ENCODE results near the gene STAG1. TPM values are rescaled to one million over a fixed set of nuclear protein-coding genes. Genes with fewer than 3 reads are reported as not detected.
"Not testable (repeated sequence)": the region's sequence is repeated elsewhere in the genome, so short reads cannot be mapped to it uniquely, and the experiment has no call there.

STAG1 gene
- polyA plus RNA-seq, 1 experiment, result 13.8 TPM

DNA sequence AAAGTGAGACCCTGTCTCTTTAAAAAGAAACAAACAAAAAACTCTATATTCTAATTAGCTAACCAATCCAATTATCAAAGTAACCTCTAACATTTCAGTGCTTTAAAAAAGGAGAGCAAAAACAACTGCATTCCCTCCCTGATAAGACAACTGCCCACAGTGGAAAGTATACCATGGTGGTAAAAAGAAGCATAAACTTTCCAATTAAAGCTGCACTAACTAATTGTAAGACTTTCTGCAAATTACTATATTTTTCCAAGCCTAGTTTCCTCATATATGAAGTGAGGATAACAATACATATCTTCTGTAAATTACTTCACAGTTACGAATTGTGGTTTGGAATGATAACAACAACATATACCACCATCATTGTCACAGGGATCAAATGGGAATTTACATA lies 35.5 kb downstream of the STAG1 start:
- no peaks in the 10 kb centered on the region for H3K27me3 ChIP-seq (ENCODE audit: control insufficient read depth, insufficient read depth, low read length)
- no peak overlapping the region for H3K4me3 ChIP-seq (ENCODE audit: low read depth, low read length)
- no peak for DNase-seq (ENCODE audit: low read depth)
- TF ChIP-seq, protein P1, sequence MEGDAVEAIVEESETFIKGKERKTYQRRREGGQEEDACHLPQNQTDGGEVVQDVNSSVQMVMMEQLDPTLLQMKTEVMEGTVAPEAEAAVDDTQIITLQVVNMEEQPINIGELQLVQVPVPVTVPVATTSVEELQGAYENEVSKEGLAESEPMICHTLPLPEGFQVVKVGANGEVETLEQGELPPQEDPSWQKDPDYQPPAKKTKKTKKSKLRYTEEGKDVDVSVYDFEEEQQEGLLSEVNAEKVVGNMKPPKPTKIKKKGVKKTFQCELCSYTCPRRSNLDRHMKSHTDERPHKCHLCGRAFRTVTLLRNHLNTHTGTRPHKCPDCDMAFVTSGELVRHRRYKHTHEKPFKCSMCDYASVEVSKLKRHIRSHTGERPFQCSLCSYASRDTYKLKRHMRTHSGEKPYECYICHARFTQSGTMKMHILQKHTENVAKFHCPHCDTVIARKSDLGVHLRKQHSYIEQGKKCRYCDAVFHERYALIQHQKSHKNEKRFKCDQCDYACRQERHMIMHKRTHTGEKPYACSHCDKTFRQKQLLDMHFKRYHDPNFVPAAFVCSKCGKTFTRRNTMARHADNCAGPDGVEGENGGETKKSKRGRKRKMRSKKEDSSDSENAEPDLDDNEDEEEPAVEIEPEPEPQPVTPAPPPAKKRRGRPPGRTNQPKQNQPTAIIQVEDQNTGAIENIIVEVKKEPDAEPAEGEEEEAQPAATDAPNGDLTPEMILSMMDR (IDR thresholded peaks at IDR 0.05; ENCODE audit: insufficient read depth, low read depth, low read length), result no peak
- no peaks in the 10 kb centered on the region for H3K36me3 ChIP-seq (ENCODE audit: control insufficient read depth, insufficient read depth, low read length)
- ChIA-PET CTCF (interaction anchor here (0.6 kb wide), 1 partner anchor 25 kb away, joined by 3 read pairs; no protein-coding TSS in a partner anchor), POLR2A (no interaction called here)

- ChIA-PET POLR2A (no interaction called here), CTCF (no interaction called here)
These were observed 38.2 kb downstream of the STAG1 start for GRCh38 chr3:136714020-136714419.

DNA sequence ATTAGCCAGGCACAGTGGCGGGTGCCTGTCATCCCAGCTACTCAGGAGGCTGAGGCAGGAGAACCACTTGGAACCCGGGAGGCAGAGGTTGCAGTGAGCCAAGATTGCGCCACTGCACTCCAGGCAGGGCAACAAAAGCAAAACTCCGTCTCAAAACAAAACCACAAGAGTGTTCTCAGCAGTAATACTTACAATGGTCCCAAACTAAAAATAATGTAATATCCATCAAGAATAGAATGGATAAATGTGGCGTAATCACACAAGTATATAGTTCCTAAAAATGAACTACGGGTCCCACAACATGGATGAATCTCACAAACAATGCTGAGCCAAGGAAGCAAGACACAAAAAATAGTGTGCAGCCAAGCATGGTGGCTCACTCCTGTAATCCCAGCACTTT lies 39.2 kb downstream of the STAG1 start:
- DNase-seq (ENCODE audit: low read depth), result no peak
- TF ChIP-seq, protein P1 (IDR thresholded peaks at IDR 0.05; ENCODE audit: insufficient read depth, low read depth, low read length), result no peak
- no peak overlapping the region for H3K4me3 ChIP-seq (ENCODE audit: low read depth, low read length)
- ChIA-PET POLR2A (no interaction called here), CTCF (no interaction called here)
- no peaks in the 10 kb centered on the region for H3K27me3 ChIP-seq (ENCODE audit: control insufficient read depth, insufficient read depth, low read length)
- no peaks in the 10 kb centered on the region for H3K36me3 ChIP-seq (ENCODE audit: control insufficient read depth, insufficient read depth, low read length)

More at GRCh38 chr3:136714020-136714419, 38.2 kb downstream of the STAG1 start:
- Histone ChIP-seq H3K4me3 (ENCODE audit: low read depth, low read length) (no peak overlapping the region), H3K27me3 (ENCODE audit: control insufficient read depth, insufficient read depth, low read length) (no peaks in the 10 kb centered on the region), H3K36me3 (ENCODE audit: control insufficient read depth, insufficient read depth, low read length) (no peaks in the 10 kb centered on the region)
- DNase-seq (ENCODE audit: low read depth), result no peak
- TF ChIP-seq, protein P1 (IDR thresholded peaks at IDR 0.05; ENCODE audit: insufficient read depth, low read depth, low read length), result no peak

GRCh38 chr3:136711888-136712287 lies 40.3 kb downstream of the STAG1 start:
- H3K4me3 ChIP-seq (ENCODE audit: low read depth, low read length); POLR2A ChIA-PET; CTCF ChIA-PET; H3K36me3 ChIP-seq (ENCODE audit: control insufficient read depth, insufficient read depth, low read length); DNase-seq (ENCODE audit: low read depth); H3K27me3 ChIP-seq (ENCODE audit: control insufficient read depth, insufficient read depth, low read length): not testable (repeated sequence)

- no peak for DNase-seq (ENCODE audit: low read depth)
These were observed 40.9 kb downstream of the STAG1 start for GRCh38 chr3:136711277-136711676.

GRCh38 chr3:136709775-136710174 lies 42.4 kb downstream of the STAG1 start:
- H3K4me3 ChIP-seq (ENCODE audit: low read depth, low read length); POLR2A ChIA-PET; CTCF ChIA-PET; H3K27me3 ChIP-seq (ENCODE audit: control insufficient read depth, insufficient read depth, low read length); DNase-seq (ENCODE audit: low read depth); H3K36me3 ChIP-seq (ENCODE audit: control insufficient read depth, insufficient read depth, low read length): not testable (repeated sequence)

More at GRCh38 chr3:136711277-136711676, 40.9 kb downstream of the STAG1 start:
- POLR2A ChIA-PET, result no interaction called here
- TF ChIP-seq, protein P1 (IDR thresholded peaks at IDR 0.05; ENCODE audit: insufficient read depth, low read depth, low read length), result no peak
- Histone ChIP-seq H3K36me3 (ENCODE audit: control insufficient read depth, insufficient read depth, low read length) (no peaks in the 10 kb centered on the region), H3K27me3 (ENCODE audit: control insufficient read depth, insufficient read depth, low read length) (no peaks in the 10 kb centered on the region), H3K4me3 (ENCODE audit: low read depth, low read length) (no peak overlapping the region)
- CTCF ChIA-PET, result interaction anchor here (0.6 kb wide), 1 partner anchor 33 kb away, joined by 3 read pairs; no protein-coding TSS in a partner anchor

Measured in BJ (cell line).